Panc1 (cell line): ENCODE measurements around the gene CTNNBIP1. TPM values are rescaled to one million over a fixed set of nuclear protein-coding genes. Genes with fewer than 3 reads are reported as not detected.

Experiments used
- ATAC-seq: fragments of 200-7000 bp; cut with Tn5 transposase; 2 replicates; pipeline ENCODE4 v1.9.1; 2020; ENCODE audit warnings: mild to moderate bottlenecking, moderate library complexity
- BruUV-seq: library from RNA; stranded (reverse); fragments of 400-500 nt; replicated peaks from 2 replicates; lab custom pipeline; 2021; lab: Mats Ljungman, UMichigan
- CTCF ChIA-PET: fragments of 300-600 bp; sonication (Branson Sonifier 250); formaldehyde crosslinking; loops from one replicate; lab custom pipeline; 2022; ENCODE audit warnings: antibody characterized with exemption; lab: Charles Lee
- POLR2A ChIA-PET: fragments of 300-600 bp; sonication (Branson Sonifier 250); formaldehyde crosslinking; loops from one replicate; lab custom pipeline; 2022; ENCODE audit warnings: antibody characterized with exemption; lab: Charles Lee
- DNase-seq: peaks from one replicate; pipeline ENCODE4 v3.0.0-alpha.2; 2010; ENCODE audit warnings: low read depth, low spot score
- H3K27ac ChIP-seq: 2 replicates; pipeline ENCODE4 v1.5.1; 2011; ENCODE audit warnings: mild to moderate bottlenecking, low read length, inconsistent platforms
- H3K27me3 ChIP-seq: fragments of 200-500 bp; sonication (Bioruptor generic); 2 replicates; pipeline ENCODE4 v1.6.0; 2014; ENCODE audit warnings: low read length, inconsistent platforms; ENCODE audit not compliant: control insufficient read depth, insufficient read depth
- H3K36me3 ChIP-seq: fragments of 200-500 bp; sonication (Bioruptor generic); 2 replicates; pipeline ENCODE4 v1.5.1; 2014; ENCODE audit warnings: inconsistent platforms, mild to moderate bottlenecking, low read length, moderate library complexity; ENCODE audit not compliant: control insufficient read depth, insufficient read depth
- H3K4me1 ChIP-seq: 2 replicates; pipeline ENCODE4 v1.5.1; 2011; ENCODE audit warnings: inconsistent platforms, mild to moderate bottlenecking, low read length, moderate library complexity; ENCODE audit not compliant: control insufficient read depth, insufficient read depth
- H3K4me3 ChIP-seq, 2 experiments: 2 replicates each; pipeline ENCODE4 v1.5.1; 2011 to 2012; ENCODE audit warnings: low read depth in 2 of 2, low read length in 2 of 2, mild to moderate bottlenecking in 2 of 2, inconsistent platforms in 1 of 2, moderate library complexity in 1 of 2
- H3K9me3 ChIP-seq: fragments of 200-500 bp; sonication (Bioruptor generic); 2 replicates; pipeline ENCODE4 v1.5.1; 2014; ENCODE audit warnings: low read depth, mild to moderate bottlenecking, inconsistent platforms, low read length, moderate library complexity; ENCODE audit not compliant: control insufficient read depth, insufficient read depth
- POLR2AphosphoS5 ChIP-seq: IDR thresholded peaks from 2 replicates; pipeline ENCODE4 v1.6.1; 2012; ENCODE audit warnings: mild to moderate bottlenecking, low read depth, low read length, moderate library complexity
- SIN3A ChIP-seq: IDR thresholded peaks from 2 replicates; pipeline ENCODE4 v1.6.1; 2012; ENCODE audit warnings: low read depth, mild to moderate bottlenecking, low read length, moderate library complexity, borderline replicate concordance; ENCODE audit not compliant: insufficient read depth
- TCF7L2 ChIP-seq: IDR thresholded peaks from 2 replicates; pipeline ENCODE4 v1.6.1; 2011; ENCODE audit warnings: mild to moderate bottlenecking, low read depth, low read length, inconsistent platforms
- in situ Hi-C: cut with HindIII; loops from 2 replicates; pipeline ENCODE4 v1.10.0; 2016; ENCODE audit warnings: low sequenced_read_pairs, low pct_unique_long_range_greater_than_20kb
- intact Hi-C: fragments of 100-400 bp; cut with micrococcal nuclease; formaldehyde crosslinking; loops from one replicate; pipeline ENCODE4 v1.10.0; 2022; ENCODE audit not compliant: unreplicated experiment
- total RNA-seq: library from RNA; stranded (reverse); gene quantifications from one replicate; pipeline ENCODE4 v1.2.1, GENCODE V29; 2021; ENCODE audit not compliant: unreplicated experiment
- TF ChIP-seq, protein P1 (sequence below), 2 experiments: IDR thresholded peaks; 2 replicates each; pipeline ENCODE4 v1.6.1; 2011 to 2012; ENCODE audit warnings: low read depth in 2 of 2, control low read depth in 1 of 2, low read length in 1 of 2, mild to moderate bottlenecking in 1 of 2, moderate library complexity in 1 of 2; ENCODE audit not compliant: insufficient read depth in 1 of 2
- TF ChIP-seq, protein P2 (sequence below): fragments of 450-650 bp; IDR thresholded peaks from 2 replicates; pipeline ENCODE4 v1.5.1; 2017; ENCODE audit warnings: mild to moderate bottlenecking

The CTNNBIP1 gene
- total RNA-seq, 1 experiment from 2014 or later = 36.9 TPM

DNA sequence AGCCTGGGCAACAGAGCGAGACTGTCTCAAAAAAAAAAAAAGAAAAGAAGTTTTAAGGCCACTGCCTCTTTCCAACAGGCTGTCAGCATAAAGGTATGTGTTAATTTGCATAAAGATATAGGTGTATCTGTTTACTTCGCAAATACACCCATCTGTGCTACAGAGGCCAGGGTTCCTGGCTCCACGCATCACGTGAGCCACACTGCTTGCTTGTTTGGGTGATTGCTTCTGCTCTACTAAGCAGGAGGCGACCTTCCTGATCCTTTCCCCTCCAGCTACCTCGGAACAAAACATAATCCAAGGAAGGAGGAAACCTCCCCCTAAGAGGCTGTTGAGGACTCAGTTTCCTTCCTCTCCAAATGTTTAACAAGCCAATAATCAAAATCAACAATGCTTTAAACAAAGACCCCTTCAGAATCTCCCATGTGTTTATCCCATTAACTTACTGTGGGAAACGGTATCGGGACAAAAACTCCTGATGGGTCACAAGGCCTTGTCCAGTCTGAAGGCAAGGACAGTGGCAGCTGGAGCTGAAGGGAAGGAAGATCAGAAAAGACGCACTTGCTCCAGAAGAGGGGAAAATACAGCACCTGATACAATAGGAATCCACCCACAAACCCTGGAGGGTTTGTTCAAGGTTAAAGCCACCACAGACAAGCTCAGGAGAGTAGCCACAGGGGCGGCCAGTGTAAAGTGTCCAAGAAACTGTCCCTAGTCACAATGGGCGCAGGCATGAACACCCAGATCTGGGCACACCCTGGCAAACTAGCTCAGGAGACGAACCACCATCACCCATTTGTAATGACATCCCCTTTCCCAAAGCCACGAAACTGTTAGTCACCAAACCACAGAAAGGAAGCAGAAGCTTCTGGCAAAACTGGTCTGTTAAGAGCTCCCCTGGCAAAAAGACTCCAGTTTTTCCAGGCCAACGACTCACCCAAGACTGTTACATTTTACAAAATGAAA is 17.2 kb downstream of the CTNNBIP1 start:
- peak; percentile 59 for ATAC-seq
- no peaks in the 10 kb centered on the region for H3K27me3 ChIP-seq
- peak overlapping the region; percentile 65 for H3K27ac ChIP-seq
- BruUV-seq = no TSS peak
- no peaks in the 10 kb centered on the region for H3K9me3 ChIP-seq
- H3K4me3 ChIP-seq = peak overlapping the region; percentile 2 to 32; a peak in 3 of 4 replicates
- in situ Hi-C loops (no loop called here), intact Hi-C loops (no loop called here)
- H3K4me1 ChIP-seq = peaks cover 45% of the 10 kb centered on the region
- TF ChIP-seq TCF7L2 (no peak), SIN3A (no peak), POLR2AphosphoS5 (no peak)
- TF ChIP-seq, protein P1, sequence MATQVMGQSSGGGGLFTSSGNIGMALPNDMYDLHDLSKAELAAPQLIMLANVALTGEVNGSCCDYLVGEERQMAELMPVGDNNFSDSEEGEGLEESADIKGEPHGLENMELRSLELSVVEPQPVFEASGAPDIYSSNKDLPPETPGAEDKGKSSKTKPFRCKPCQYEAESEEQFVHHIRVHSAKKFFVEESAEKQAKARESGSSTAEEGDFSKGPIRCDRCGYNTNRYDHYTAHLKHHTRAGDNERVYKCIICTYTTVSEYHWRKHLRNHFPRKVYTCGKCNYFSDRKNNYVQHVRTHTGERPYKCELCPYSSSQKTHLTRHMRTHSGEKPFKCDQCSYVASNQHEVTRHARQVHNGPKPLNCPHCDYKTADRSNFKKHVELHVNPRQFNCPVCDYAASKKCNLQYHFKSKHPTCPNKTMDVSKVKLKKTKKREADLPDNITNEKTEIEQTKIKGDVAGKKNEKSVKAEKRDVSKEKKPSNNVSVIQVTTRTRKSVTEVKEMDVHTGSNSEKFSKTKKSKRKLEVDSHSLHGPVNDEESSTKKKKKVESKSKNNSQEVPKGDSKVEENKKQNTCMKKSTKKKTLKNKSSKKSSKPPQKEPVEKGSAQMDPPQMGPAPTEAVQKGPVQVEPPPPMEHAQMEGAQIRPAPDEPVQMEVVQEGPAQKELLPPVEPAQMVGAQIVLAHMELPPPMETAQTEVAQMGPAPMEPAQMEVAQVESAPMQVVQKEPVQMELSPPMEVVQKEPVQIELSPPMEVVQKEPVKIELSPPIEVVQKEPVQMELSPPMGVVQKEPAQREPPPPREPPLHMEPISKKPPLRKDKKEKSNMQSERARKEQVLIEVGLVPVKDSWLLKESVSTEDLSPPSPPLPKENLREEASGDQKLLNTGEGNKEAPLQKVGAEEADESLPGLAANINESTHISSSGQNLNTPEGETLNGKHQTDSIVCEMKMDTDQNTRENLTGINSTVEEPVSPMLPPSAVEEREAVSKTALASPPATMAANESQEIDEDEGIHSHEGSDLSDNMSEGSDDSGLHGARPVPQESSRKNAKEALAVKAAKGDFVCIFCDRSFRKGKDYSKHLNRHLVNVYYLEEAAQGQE (IDR thresholded peaks at IDR 0.05; ENCODE audit: insufficient read depth in 1 of 2, low read depth in 2 of 2, low read length in 1 of 2) = no peak
- TF ChIP-seq, protein P2, sequence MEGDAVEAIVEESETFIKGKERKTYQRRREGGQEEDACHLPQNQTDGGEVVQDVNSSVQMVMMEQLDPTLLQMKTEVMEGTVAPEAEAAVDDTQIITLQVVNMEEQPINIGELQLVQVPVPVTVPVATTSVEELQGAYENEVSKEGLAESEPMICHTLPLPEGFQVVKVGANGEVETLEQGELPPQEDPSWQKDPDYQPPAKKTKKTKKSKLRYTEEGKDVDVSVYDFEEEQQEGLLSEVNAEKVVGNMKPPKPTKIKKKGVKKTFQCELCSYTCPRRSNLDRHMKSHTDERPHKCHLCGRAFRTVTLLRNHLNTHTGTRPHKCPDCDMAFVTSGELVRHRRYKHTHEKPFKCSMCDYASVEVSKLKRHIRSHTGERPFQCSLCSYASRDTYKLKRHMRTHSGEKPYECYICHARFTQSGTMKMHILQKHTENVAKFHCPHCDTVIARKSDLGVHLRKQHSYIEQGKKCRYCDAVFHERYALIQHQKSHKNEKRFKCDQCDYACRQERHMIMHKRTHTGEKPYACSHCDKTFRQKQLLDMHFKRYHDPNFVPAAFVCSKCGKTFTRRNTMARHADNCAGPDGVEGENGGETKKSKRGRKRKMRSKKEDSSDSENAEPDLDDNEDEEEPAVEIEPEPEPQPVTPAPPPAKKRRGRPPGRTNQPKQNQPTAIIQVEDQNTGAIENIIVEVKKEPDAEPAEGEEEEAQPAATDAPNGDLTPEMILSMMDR = no peak
- ChIA-PET POLR2A (interaction anchor here (0.6 to 1.0 kb wide), 2 partner anchors 12 to 225 kb away, joined by 5 to 7 read pairs; no protein-coding TSS in a partner anchor), CTCF (interaction anchor here (0.6 kb wide), 2 partner anchors 22 to 27 kb away, joined by 3 to 4 read pairs; no protein-coding TSS in a partner anchor)
- DNase-seq = no peak
- no peaks in the 10 kb centered on the region for H3K36me3 ChIP-seq

DNA sequence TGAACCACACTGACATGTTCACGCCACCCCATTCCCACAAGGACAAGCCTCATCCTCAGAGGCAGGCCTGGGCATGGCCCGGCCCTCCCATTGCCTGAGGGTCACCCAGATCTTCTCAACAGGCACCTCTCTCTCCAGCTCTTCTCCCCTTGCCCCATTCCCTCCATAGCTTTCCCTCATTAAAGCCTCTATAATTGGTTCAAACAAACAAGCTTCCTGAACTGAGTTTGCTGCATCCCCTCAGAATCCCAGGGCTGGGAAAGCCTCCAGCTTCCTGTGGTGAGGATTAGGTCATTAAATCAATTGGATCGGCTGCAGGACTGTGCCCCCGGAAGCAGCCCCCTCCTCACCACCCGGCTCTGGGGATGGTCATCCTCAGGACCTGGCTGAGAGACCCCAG is 18.9 kb downstream of the CTNNBIP1 start:
- H3K9me3 ChIP-seq = no peaks in the 10 kb centered on the region
- H3K4me3 ChIP-seq = no peak overlapping the region
- DNase-seq (no peak), ATAC-seq (no peak)
- peak overlapping the region; percentile 21; the same call in 1 of the 2 replicates for H3K27ac ChIP-seq
- H3K36me3 ChIP-seq = no peaks in the 10 kb centered on the region
- intact Hi-C loops (no loop called here), in situ Hi-C loops (no loop called here)
- H3K27me3 ChIP-seq = no peaks in the 10 kb centered on the region
- POLR2A ChIA-PET = interaction anchor here (0.5 to 0.7 kb wide), 2 partner anchors 29 to 65 kb away, joined by 7 to 16 read pairs; no protein-coding TSS in a partner anchor
- TF ChIP-seq, protein P1 (IDR thresholded peaks at IDR 0.05; ENCODE audit: insufficient read depth in 1 of 2, low read depth in 2 of 2, low read length in 1 of 2) = no peak
- TF ChIP-seq SIN3A = no peak
- TF ChIP-seq TCF7L2 = no peak
- TF ChIP-seq, protein P2 = no peak
- no peak for TF ChIP-seq POLR2AphosphoS5
- peaks cover 45% of the 10 kb centered on the region for H3K4me1 ChIP-seq
- CTCF ChIA-PET = interaction anchor here (0.6 to 1.1 kb wide), 3 partner anchors 13 to 109 kb away, joined by 7 to 13 read pairs (median 13); no protein-coding TSS in a partner anchor
- TSS peak; percentile 49 for BruUV-seq
